PC-9 (cell line): ENCODE measurements around the gene C1QTNF3. TPM values are rescaled to one million over a fixed set of nuclear protein-coding genes. Genes with fewer than 3 reads are reported as not detected.

Experiments used
- BruUV-seq: library from RNA; stranded (reverse); fragments of 400-500 nt; replicated peaks from 2 replicates; lab custom pipeline; 2021; lab: Mats Ljungman, UMichigan
- CTCF ChIA-PET: fragments of 300-600 bp; sonication (Branson Sonifier 250); formaldehyde crosslinking; loops from one replicate; lab custom pipeline; 2022; ENCODE audit warnings: antibody characterized with exemption; lab: Charles Lee
- POLR2A ChIA-PET: fragments of 300-600 bp; sonication (Branson Sonifier 250); formaldehyde crosslinking; loops from one replicate; lab custom pipeline; 2022; ENCODE audit warnings: antibody characterized with exemption; ENCODE audit not compliant: unreplicated experiment; lab: Charles Lee
- DNase-seq, 2 experiments: peaks; one replicate each; pipeline versions ENCODE4 v3.0.0 to v3.0.0-alpha.2; 2015 to 2022; ENCODE audit warnings: mixed read lengths in 1 of 2
- H2AFZ ChIP-seq: fragments of 200-600 bp; sonication (generic); 2 replicates; pipeline ENCODE4 v1.8.1; 2017; ENCODE audit warnings: antibody characterized with exemption
- H3F3A ChIP-seq: fragments of 200-600 bp; sonication (generic); 2 replicates; pipeline ENCODE4 v1.8.1; 2017; ENCODE audit warnings: antibody characterized with exemption, mild to moderate bottlenecking, low read depth; ENCODE audit not compliant: insufficient read depth
- H3K27ac ChIP-seq: fragments of 200-600 bp; sonication (generic); 2 replicates; pipeline ENCODE4 v1.6.1; 2016; ENCODE audit warnings: mixed run types
- H3K27me3 ChIP-seq: fragments of 200-600 bp; sonication (generic); 2 replicates; pipeline ENCODE4 v1.6.1; 2016; ENCODE audit warnings: low read depth, mixed run types; ENCODE audit not compliant: insufficient read depth
- H3K36me3 ChIP-seq: fragments of 200-600 bp; sonication (generic); 2 replicates; pipeline ENCODE4 v1.6.1; 2016; ENCODE audit warnings: low read depth, mixed run types
- H3K4me1 ChIP-seq: fragments of 200-600 bp; sonication (generic); replicated peaks from 2 replicates; pipeline ENCODE4 v1.6.1; 2016; ENCODE audit warnings: mixed run types; ENCODE audit not compliant: insufficient read depth
- H3K4me2 ChIP-seq: fragments of 200-600 bp; sonication (generic); 2 replicates; pipeline ENCODE4 v1.6.1; 2017; ENCODE audit warnings: mixed run types
- H3K4me3 ChIP-seq: fragments of 200-600 bp; sonication (generic); 2 replicates; pipeline ENCODE4 v1.6.1; 2016; ENCODE audit warnings: mixed run types
- H3K79me2 ChIP-seq: fragments of 200-600 bp; sonication (generic); 2 replicates; pipeline ENCODE4 v1.6.1; 2017; ENCODE audit warnings: low read depth, mixed run types
- H3K9me2 ChIP-seq: fragments of 200-600 bp; sonication (generic); 2 replicates; pipeline ENCODE4 v1.8.1; 2017; ENCODE audit warnings: mild to moderate bottlenecking; ENCODE audit not compliant: insufficient read depth
- H3K9me3 ChIP-seq: fragments of 200-600 bp; sonication (generic); 2 replicates; pipeline ENCODE4 v1.8.1; 2016; ENCODE audit warnings: low read depth; ENCODE audit not compliant: insufficient read depth
- H4K20me1 ChIP-seq: fragments of 200-600 bp; sonication (generic); 2 replicates; pipeline ENCODE4 v1.8.1; 2017; ENCODE audit not compliant: insufficient read depth
- CTCF ChIP-seq: fragments of 200-600 bp; sonication (generic); conservative IDR thresholded peaks from 2 replicates; pipeline ENCODE4 v1.6.1; 2017; ENCODE audit warnings: mixed run types, antibody characterized with exemption, mild to moderate bottlenecking, moderate library complexity
- EZH2 ChIP-seq: fragments of 200-600 bp; sonication (generic); IDR thresholded peaks from 2 replicates; pipeline ENCODE4 v1.8.0; 2017; ENCODE audit warnings: antibody characterized with exemption, low read depth
- intact Hi-C: fragments of 100-400 bp; cut with micrococcal nuclease; formaldehyde crosslinking; loops from one replicate; pipeline ENCODE4 v1.10.0; 2022; ENCODE audit not compliant: unreplicated experiment
- total RNA-seq: library from RNA; stranded (reverse); gene quantifications from 2 replicates; pipeline ENCODE4 v1.2.3, GENCODE V29; 2021

Gene C1QTNF3
- total RNA-seq, 1 experiment from 2014 or later: 8.3 TPM

- ChIA-PET CTCF (no interaction called here), POLR2A (interaction anchor here (0.5 kb wide), 1 partner anchor 26 kb away, joined by 3 read pairs; no protein-coding TSS in a partner anchor)
- no peak overlapping the region for H3K4me2 ChIP-seq
- H3K4me3 ChIP-seq: no peak overlapping the region
- H3K27me3 ChIP-seq: no peaks in the 10 kb centered on the region
- H3K79me2 ChIP-seq: no peaks in the 10 kb centered on the region
- H3K9me2 ChIP-seq: no peaks in the 10 kb centered on the region
- BruUV-seq: no TSS peak
- DNase-seq: no peak
- intact Hi-C loops: no loop called here
- H3F3A ChIP-seq: no peaks in the 10 kb centered on the region
- H3K27ac ChIP-seq: no peak overlapping the region
- H3K9me3 ChIP-seq: no peaks in the 10 kb centered on the region
- no peaks in the 10 kb centered on the region for H4K20me1 ChIP-seq
- H2AFZ ChIP-seq: no peak overlapping the region
- no peaks in the 10 kb centered on the region for H3K36me3 ChIP-seq
- TF ChIP-seq EZH2: no peak
- TF ChIP-seq CTCF: no peak
- no peaks in the 10 kb centered on the region for H3K4me1 ChIP-seq
These were observed 4.6 kb downstream of the C1QTNF3 start for GRCh38 chr5:34038390-34038789.

DNA sequence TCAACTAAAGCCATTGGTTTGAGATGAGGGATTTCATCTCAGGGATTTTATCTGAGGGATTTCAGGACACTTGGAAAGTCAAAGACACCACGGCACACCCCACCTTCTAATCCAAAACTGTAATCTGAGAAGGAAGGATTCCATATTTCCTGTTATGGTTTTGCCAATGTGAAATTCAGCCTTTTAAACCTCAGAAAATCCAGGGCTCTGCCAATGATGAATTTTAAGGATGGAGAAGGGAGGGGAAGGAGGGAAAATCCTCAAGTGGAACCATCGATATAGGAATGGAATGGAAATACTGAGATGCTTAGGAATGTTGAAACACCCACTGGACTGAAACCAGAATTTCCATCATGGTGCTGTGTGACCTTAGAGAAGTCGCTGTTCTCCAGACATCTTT lies 5.3 kb downstream of the C1QTNF3 start:
- BruUV-seq: no TSS peak
- H3K9me3 ChIP-seq: no peaks in the 10 kb centered on the region
- ChIA-PET POLR2A (no interaction called here), CTCF (no interaction called here)
- H3K27me3 ChIP-seq: no peaks in the 10 kb centered on the region
- no peak for DNase-seq
- TF ChIP-seq CTCF (no peak), EZH2 (no peak)
- no peaks in the 10 kb centered on the region for H3F3A ChIP-seq
- no peaks in the 10 kb centered on the region for H4K20me1 ChIP-seq
- H3K4me2 ChIP-seq: no peak overlapping the region
- intact Hi-C loops: no loop called here
- H3K9me2 ChIP-seq: no peaks in the 10 kb centered on the region
- no peak overlapping the region for H3K4me3 ChIP-seq
- no peaks in the 10 kb centered on the region for H3K79me2 ChIP-seq
- H2AFZ ChIP-seq: no peak overlapping the region
- H3K36me3 ChIP-seq: no peaks in the 10 kb centered on the region
- H3K4me1 ChIP-seq: no peaks in the 10 kb centered on the region
- H3K27ac ChIP-seq: no peak overlapping the region

DNA sequence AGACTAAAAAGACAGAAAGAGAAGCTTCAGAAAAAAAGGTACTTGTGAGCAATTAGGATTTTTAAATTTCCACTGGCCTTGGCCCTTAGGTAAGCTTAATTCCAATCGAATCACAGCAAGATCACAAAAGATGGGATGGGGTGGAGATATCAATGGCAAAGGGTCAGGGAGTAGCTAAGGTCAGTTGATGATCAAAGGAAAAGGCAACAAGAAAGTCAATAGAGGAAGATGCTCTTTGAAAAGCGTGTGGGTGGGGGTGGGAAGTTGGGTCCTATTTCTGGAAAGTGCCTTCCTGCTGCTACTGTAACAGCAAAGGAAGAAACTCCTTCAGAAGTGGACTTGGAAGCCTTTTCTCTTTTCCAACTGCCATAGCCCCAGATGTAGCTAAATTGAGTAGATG lies 7.3 kb downstream of the C1QTNF3 start:
- H3K27me3 ChIP-seq: no peaks in the 10 kb centered on the region
- no peaks in the 10 kb centered on the region for H3K9me2 ChIP-seq
- H3K4me1 ChIP-seq: no peaks in the 10 kb centered on the region
- H4K20me1 ChIP-seq: no peaks in the 10 kb centered on the region
- no TSS peak for BruUV-seq
- TF ChIP-seq CTCF (no peak), EZH2 (no peak)
- H3K4me3 ChIP-seq: no peak overlapping the region
- ChIA-PET POLR2A (no interaction called here), CTCF (interaction anchor here (0.6 kb wide), 1 partner anchor 1890 kb away, joined by 6 read pairs; no protein-coding TSS in a partner anchor)
- H3K79me2 ChIP-seq: no peaks in the 10 kb centered on the region
- H3F3A ChIP-seq: no peaks in the 10 kb centered on the region
- no peak overlapping the region for H3K4me2 ChIP-seq
- no peak overlapping the region for H2AFZ ChIP-seq
- H3K9me3 ChIP-seq: no peaks in the 10 kb centered on the region
- no peaks in the 10 kb centered on the region for H3K36me3 ChIP-seq
- DNase-seq: no peak
- H3K27ac ChIP-seq: no peak overlapping the region
- intact Hi-C loops: no loop called here
